HUES64 (cell line): Measurements from ENCODE around the gene CACNG4.

Experiments used
- H3K27ac ChIP-seq: 2 replicates; pipeline ENCODE4 v1.7.0; 2013; ENCODE audit warnings: low read depth, low read length, inconsistent platforms
- H3K27me3 ChIP-seq: 2 replicates; pipeline ENCODE4 v1.6.1; 2013; ENCODE audit warnings: mild to moderate bottlenecking, low read length; ENCODE audit not compliant: insufficient read depth
- H3K36me3 ChIP-seq: 2 replicates; pipeline ENCODE4 v1.6.1; 2013; ENCODE audit warnings: mild to moderate bottlenecking, low read length; ENCODE audit not compliant: insufficient read depth
- H3K4me1 ChIP-seq: 2 replicates; pipeline ENCODE4 v1.6.1; 2013; ENCODE audit warnings: mild to moderate bottlenecking, low read length, moderate library complexity; ENCODE audit not compliant: insufficient read depth
- H3K4me3 ChIP-seq: 2 replicates; pipeline ENCODE4 v1.5.1; 2013; ENCODE audit warnings: mild to moderate bottlenecking, low read length, moderate library complexity
- H3K9ac ChIP-seq: 2 replicates; pipeline ENCODE4 v1.6.1; 2013; ENCODE audit warnings: mild to moderate bottlenecking, low read depth, low read length
- H3K9me3 ChIP-seq: 2 replicates; pipeline ENCODE4 v1.6.1; 2013; ENCODE audit warnings: low read depth, low read length; ENCODE audit not compliant: insufficient read depth
- WGBS: fragments of 150-250, 120-280 bp; methylation state at CpG from one replicate; pipeline ENCODE4 v1.1.7; 2013; ENCODE audit warnings: missing lambda C conversion rate; 5-methylcytosine and 5-hydroxymethylcytosine counted together

CACNG4 gene

DNA sequence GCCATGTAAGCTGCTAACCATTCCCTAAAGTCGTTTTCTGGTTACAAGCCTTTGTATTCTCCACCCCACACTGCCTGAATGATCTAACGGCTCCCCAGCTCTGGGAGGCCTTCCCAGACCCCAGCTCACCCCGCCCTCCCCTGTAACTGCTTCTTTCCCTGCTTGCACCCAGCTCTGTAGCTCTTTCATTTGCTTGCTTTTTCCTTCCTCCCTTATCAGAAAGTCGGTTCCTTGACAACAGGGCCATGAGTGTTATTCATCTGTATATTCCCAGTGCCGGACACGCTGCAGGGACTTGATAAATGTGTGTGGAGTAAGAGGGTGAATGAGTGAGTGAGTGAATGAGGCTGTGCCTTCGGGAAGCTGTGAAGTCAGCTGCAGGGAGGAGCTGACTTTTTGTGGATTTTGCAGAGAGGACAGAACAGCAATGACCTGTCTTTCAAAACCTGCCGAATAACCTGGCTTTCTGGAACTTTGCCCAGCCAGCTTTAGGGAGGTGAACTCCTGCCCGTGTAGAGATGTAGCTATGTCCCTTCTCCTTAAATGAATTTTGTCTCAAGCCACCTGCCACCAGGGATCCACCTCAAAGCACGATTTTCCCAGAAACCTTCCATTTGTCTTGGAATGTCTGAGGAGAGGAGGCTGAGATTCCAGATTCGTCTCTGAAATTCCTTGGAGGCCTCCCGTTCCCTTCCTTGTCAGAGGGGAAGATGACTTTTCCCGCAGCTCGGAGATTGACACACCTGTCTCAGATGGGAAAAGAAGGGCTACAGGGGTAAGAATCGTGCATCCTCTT is 20.0 kb upstream of the CACNG4 start:
- WGBS: 59% methylated on average over 14 of the region's 15 CpGs
- no peak overlapping the region for H3K27ac ChIP-seq
- no peaks in the 10 kb centered on the region for H3K9me3 ChIP-seq
- H3K27me3 ChIP-seq: no peaks in the 10 kb centered on the region
- H3K4me1 ChIP-seq: peaks cover 10% of the 10 kb centered on the region; the same call in 1 of the 2 replicates
- H3K9ac ChIP-seq: no peak overlapping the region
- no peaks in the 10 kb centered on the region for H3K36me3 ChIP-seq
- H3K4me3 ChIP-seq: no peak overlapping the region

DNA sequence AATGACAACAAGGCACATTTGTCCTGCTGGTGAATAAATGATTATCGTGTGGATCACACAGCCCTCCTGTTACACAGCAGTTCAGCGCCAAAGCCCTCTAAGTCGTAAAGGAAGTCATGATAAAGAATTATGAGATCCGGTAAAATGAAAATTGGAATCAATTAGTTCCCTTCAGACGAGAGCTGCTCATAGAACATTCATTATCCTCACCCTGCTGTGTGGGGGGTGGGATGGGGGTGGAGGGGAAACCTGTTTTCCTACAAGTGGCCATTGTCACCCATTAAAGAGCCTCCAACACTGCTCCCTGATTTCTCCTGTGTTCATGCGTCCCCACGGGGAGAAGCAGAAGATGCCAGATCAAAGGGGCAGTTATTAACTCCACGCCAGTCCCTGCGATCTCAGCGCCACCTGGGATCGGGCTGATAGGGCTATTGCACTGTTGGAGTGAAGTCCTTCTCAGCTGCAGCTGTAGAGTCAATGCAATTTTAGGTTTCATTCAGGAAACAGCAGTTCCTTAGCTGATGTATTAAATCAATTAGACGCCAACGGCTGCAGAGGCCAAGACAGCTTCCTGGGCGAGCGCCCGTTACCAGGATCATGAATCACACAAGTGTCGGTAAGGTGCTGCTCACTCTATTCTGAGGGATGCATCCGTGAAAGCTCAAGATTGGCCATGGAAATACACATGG is 19.2 kb upstream of the CACNG4 start:
- Histone ChIP-seq H3K27ac (no peak overlapping the region), H3K9me3 (peaks cover 5% of the 10 kb centered on the region; the same call in 1 of the 2 replicates), H3K27me3 (no peaks in the 10 kb centered on the region), H3K4me1 (peaks cover 10% of the 10 kb centered on the region; the same call in 1 of the 2 replicates), H3K9ac (no peak overlapping the region), H3K36me3 (no peaks in the 10 kb centered on the region), H3K4me3 (no peak overlapping the region)
- 92% methylated on average over 16 of the region's 18 CpGs for WGBS

DNA sequence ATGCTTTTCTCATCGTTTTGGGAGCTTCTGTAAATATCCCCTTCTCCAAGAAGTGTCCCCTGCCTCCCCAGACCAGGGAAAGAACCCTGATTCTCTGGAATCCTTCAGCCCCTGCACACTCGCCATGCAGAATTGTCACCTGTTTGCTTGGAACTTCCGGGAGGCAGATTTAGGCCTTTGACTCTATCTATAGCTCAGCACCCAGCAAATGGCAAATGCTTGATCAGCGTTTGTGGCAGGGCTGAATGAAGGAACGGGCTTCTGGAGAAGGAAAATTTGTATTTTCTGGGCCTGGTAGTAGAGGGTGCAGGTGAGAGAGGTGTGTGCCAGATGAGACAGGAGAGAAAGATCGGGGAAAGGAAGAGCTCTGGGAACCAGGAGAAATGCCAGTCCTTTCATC is 18.3 kb upstream of the CACNG4 start:
- H3K4me1 ChIP-seq: peaks cover 16% of the 10 kb centered on the region
- H3K27ac ChIP-seq: no peak overlapping the region
- peaks cover 5% of the 10 kb centered on the region; the same call in 1 of the 2 replicates for H3K9me3 ChIP-seq
- H3K9ac ChIP-seq: no peak overlapping the region
- H3K27me3 ChIP-seq: no peaks in the 10 kb centered on the region
- WGBS: 92% methylated on average over 6 of the region's 6 CpGs
- H3K36me3 ChIP-seq: no peaks in the 10 kb centered on the region
- H3K4me3 ChIP-seq: no peak overlapping the region

DNA sequence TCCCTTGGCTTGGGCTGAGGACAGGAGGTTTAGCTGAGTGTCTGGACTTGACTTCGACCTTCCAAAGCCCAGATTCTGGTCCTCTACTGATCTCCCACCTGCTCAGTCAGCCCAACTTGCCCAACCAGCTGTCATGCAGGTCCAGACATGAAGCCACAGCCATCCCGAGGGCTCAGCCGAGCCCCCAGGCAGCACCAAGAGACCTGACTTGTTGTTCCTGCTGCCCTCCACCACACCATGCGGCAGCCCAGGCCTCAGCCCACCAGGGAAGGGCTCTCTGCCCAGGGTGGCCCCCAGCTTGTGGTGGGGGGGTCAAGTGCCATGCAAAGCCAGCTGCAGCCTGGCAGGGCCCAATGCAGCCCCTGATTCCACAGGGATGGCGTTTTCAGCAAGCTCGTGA is 17.2 kb upstream of the CACNG4 start:
- H3K4me3 ChIP-seq: no peak overlapping the region
- no peaks in the 10 kb centered on the region for H3K27me3 ChIP-seq
- H3K9ac ChIP-seq: no peak overlapping the region
- 89% methylated on average over 6 of the region's 6 CpGs for WGBS
- H3K9me3 ChIP-seq: peaks cover 5% of the 10 kb centered on the region; the same call in 1 of the 2 replicates
- no peak overlapping the region for H3K27ac ChIP-seq
- no peaks in the 10 kb centered on the region for H3K36me3 ChIP-seq
- peaks cover 24% of the 10 kb centered on the region for H3K4me1 ChIP-seq

DNA sequence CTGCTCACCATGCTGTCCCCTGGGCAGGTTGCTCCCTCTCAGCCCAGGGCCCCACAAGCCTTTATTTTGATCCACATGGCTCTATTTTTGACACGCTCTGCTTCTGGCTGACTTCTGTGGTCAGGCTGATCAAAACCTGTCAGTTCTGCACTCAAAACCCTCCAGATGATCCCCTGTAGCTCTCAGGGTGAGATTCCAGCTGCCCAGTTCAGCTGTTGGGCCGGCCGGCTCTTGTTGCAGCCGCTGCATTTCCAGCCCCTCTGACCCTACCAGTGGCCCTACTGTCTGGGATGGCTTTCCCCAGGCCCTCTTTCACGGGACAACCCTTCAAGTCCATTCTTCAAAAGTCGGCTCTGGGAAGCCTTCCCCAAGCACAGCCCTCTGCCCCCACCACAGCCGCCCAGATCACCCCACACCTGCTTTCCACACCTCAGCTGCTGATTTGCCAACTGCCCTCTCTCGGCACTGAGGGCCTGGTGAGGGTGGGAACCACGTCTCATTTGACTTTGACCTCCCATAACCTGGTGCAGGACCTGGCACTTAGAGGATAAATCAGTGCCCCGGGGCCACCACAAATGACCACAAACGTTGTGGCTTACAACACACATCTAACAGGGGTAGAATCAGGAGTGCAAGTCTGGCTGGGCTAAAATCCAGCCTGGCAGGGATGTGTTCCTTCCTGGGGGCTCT is 16.3 kb upstream of the CACNG4 start:
- Histone ChIP-seq H3K4me1 (peaks cover 32% of the 10 kb centered on the region), H3K27ac (no peak overlapping the region), H3K9me3 (peaks cover 5% of the 10 kb centered on the region; the same call in 1 of the 2 replicates), H3K4me3 (no peak overlapping the region), H3K27me3 (no peaks in the 10 kb centered on the region), H3K9ac (no peak overlapping the region), H3K36me3 (no peaks in the 10 kb centered on the region)
- 88% methylated on average over 11 of the region's 11 CpGs for WGBS

DNA sequence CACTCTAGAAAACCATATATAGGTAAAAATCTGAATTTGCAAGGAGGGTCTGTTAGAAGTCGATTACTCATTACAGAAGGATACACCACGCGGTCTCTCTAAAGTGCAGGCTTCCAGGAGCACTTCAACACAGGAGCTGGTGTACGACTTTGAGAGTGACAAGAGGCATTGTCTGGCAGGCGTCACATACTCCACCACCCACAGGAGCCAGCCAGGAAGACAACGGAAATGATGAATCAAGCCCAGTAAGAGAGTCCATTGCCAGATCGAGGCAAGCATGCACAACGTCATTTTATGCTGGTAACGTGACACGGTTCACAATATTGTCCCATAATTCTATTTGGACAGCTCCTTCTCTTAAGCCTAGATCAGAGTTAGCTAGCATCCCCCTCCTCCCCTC is 15.0 kb upstream of the CACNG4 start:
- Histone ChIP-seq H3K27ac (no peak overlapping the region), H3K4me1 (peaks cover 27% of the 10 kb centered on the region), H3K9me3 (peaks cover 5% of the 10 kb centered on the region; the same call in 1 of the 2 replicates), H3K9ac (no peak overlapping the region), H3K27me3 (no peaks in the 10 kb centered on the region), H3K4me3 (no peak overlapping the region), H3K36me3 (no peaks in the 10 kb centered on the region)
- WGBS: 95% methylated on average over 10 of the region's 10 CpGs

DNA sequence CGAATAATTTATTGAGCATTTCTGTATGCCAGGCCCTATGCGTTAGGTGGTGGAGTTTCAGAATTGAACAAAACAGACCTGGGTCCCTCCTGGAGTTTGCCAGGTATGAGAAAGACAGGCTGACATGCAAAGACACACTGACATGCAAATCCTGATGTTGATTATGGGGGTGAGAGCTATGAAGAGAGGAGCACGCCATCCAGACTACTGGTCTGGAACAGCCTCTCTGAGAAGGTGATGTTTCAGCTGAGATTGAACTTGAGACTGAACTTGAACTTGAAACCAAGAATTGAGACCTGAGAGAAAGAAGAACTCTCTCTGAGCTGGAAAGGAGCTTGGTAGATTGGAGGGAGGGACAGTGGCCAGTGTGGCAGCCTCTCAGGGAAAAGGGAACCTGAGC is 14.2 kb upstream of the CACNG4 start:
- H3K9me3 ChIP-seq: peaks cover 5% of the 10 kb centered on the region; the same call in 1 of the 2 replicates
- H3K9ac ChIP-seq: no peak overlapping the region
- H3K36me3 ChIP-seq: no peaks in the 10 kb centered on the region
- H3K27me3 ChIP-seq: no peaks in the 10 kb centered on the region
- peaks cover 22% of the 10 kb centered on the region for H3K4me1 ChIP-seq
- no peak overlapping the region for H3K4me3 ChIP-seq
- no peak overlapping the region for H3K27ac ChIP-seq
- 94% methylated on average over 3 of the region's 3 CpGs for whole genome bisulfite sequencing

DNA sequence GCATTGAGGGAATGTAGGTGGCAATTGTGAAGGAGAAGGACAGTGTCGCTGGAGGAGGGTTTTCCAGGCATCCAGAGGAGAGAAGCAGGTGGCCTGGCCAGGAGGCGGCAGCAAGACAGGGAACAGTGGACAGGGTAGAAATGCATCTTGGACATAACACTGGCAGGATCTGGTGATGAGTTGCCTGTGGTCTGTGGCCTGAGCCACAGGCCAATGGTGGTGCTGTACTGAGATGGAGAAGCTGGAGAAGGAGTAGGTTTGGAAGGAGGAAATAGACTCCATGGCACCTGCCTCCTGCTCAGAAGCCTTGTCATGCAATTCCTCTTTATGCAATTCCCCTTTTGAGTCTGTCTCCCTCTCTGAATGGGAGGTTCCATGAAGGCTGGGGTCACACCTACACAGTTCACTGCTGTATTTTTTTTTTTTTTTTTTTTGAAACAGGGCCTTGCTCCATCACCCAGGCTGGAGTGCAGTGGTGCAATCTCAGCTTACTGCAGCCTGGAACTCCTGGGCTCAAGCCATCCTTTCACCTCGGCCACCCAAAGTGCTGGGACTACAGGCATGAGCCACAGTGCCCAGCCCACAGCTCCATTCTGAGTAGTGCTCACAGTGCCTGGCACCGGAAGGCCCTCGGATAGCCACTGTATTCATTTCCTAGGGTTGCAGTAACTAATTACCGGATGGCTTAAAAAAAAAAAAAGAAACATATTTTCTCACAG is 13.5 kb upstream of the CACNG4 start:
- WGBS: 86% methylated on average over 6 of the region's 6 CpGs
- peak overlapping the region; percentile 69 for H3K27ac ChIP-seq
- no peak overlapping the region for H3K4me3 ChIP-seq
- H3K9me3 ChIP-seq: peaks cover 5% of the 10 kb centered on the region; the same call in 1 of the 2 replicates
- H3K36me3 ChIP-seq: no peaks in the 10 kb centered on the region
- H3K27me3 ChIP-seq: no peaks in the 10 kb centered on the region
- H3K4me1 ChIP-seq: peaks cover 22% of the 10 kb centered on the region
- peak overlapping the region; percentile 46; the same call in 1 of the 2 replicates for H3K9ac ChIP-seq

DNA sequence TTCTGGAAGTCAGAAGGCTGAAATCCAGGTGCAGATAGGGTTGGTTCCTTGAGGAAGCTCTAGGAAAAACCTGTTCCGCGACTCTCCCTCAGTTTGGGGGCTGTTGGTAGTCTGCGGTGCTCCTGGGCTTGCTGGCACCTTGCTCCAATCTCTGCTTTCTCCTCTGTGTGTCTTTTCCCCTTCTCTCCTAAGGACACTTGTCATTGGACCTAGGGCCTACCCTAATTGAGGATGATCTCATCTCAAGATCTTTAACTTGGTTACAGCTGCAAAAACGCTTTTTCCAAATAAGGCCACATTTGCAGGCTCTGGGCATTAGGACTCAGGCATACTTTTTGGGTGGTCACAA is 12.9 kb upstream of the CACNG4 start:
- WGBS: 72% methylated on average over 4 of the region's 4 CpGs
- Histone ChIP-seq H3K27me3 (no peaks in the 10 kb centered on the region), H3K9me3 (peaks cover 5% of the 10 kb centered on the region; the same call in 1 of the 2 replicates), H3K36me3 (no peaks in the 10 kb centered on the region), H3K4me1 (peaks cover 22% of the 10 kb centered on the region), H3K4me3 (no peak overlapping the region), H3K27ac (peak overlapping the region; percentile 69), H3K9ac (peak overlapping the region; percentile 46)

DNA sequence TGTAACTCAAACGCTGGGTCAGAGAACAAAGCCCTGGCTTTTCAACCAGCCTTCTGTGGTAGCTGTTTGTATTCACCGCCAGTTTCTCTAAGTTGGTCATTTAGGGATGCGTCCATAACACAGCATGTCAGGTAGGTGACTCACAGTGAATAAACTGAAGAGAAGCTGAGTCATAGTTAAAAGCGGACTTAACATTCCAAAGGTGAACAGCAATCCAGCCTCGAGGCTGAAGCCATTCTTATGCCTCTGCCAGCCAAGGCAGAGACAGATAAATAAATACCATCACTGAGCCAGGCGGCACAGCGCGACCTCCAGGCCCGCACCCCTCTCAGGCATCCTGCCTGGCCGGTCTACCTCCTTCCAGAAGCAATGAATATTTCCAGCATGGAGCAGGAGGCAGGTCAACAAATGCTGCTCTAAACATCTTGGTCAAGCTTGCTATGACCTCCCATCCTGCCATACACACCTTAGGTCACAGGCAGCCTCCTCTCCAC is 12.4 kb upstream of the CACNG4 start:
- Histone ChIP-seq H3K4me1 (peaks cover 22% of the 10 kb centered on the region), H3K27ac (peak overlapping the region; percentile 74)

More for the DNA sequence above, 12.4 kb upstream of the CACNG4 start:
- Histone ChIP-seq H3K27me3 (no peaks in the 10 kb centered on the region), H3K9ac (peak overlapping the region; percentile 58; the same call in 1 of the 2 replicates), H3K36me3 (no peaks in the 10 kb centered on the region), H3K9me3 (peaks cover 5% of the 10 kb centered on the region; the same call in 1 of the 2 replicates), H3K4me3 (no peak overlapping the region; the same call in 1 of the 2 replicates)
- 30% methylated on average over 10 of the region's 10 CpGs for WGBS
